ENCODE measurements around the gene PTPRF. TPM values are rescaled to one million over a fixed set of nuclear protein-coding genes. Genes with fewer than 3 reads are reported as not detected.
A peak's percentile ranks its signal among the peaks of the same experiment; 100 is the strongest.

Gene PTPRF
- total and polyA plus RNA-seq, 4 donors, result 41.2 to 241 (median 85.6) TPM

DNA sequence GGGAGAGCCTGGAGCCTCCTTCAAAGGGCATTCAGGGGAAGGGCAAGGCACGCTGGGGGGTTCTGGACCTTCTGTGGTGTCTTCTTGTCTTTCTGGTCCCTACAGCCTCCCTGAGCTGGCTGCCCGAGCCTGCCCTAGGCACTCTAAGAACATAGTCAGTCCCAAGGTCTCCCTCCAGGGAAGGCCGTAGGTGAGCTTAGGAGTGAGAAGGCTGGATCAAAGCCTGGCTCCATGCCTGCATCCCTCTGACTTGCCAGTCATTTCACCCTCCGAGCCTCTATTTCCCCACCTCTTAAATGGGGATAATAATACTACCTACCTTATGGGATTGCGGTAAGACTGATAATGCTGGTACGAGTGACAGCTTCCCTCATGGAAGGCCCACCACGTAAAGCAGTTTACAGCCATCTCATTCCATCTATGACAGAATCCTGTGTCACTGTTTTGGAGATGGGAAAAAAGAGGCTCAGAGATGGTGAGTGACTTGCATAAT, 20.8 kb downstream of the PTPRF start:
- H3K4me3 ChIP-seq (ENCODE audit: low read depth in 1 of 3, low read length in 3 of 3), result no peak overlapping the region
- H3K27ac ChIP-seq (ENCODE audit: low read depth in 1 of 2, low read length in 2 of 2), result peak overlapping the region; percentile 83 to 96
- TF ChIP-seq FOXA1 (IDR thresholded peaks at IDR 0.05) (no peak), EGR1 (IDR thresholded peaks at IDR 0.05; ENCODE audit: low read depth in 2 of 2) (no peak), FOXA2 (IDR thresholded peaks at IDR 0.05) (no peak), HNF4A (conservative IDR thresholded peaks at IDR 0.05) (no peak), ZBTB33 (IDR thresholded peaks at IDR 0.05) (no peak), GABPA (IDR thresholded peaks at IDR 0.05 in 1 of 2, conservative IDR thresholded peaks at IDR 0.05 in 1 of 2) (no peak), MAX (IDR thresholded peaks at IDR 0.05) (no peak), JUND (IDR thresholded peaks at IDR 0.05) (no peak), YY1 (IDR thresholded peaks at IDR 0.05) (no peak), HNF4G (IDR thresholded peaks at IDR 0.05) (no peak), NR2F2 (IDR thresholded peaks at IDR 0.05) (no peak)
- peaks cover 40 to 74% (median 63%) of the 10 kb centered on the region in 4 donors for H3K4me1 ChIP-seq (ENCODE audit: control insufficient read depth in 4 of 4, insufficient read depth in 4 of 4, low read length in 3 of 4)
- no peak for DNase-seq (ENCODE audit: low spot score)
- H3K27me3 ChIP-seq (ENCODE audit: control insufficient read depth in 4 of 4, insufficient read depth in 4 of 4, low read length in 3 of 4), result no peaks in the 10 kb centered on the region
- no peak overlapping the region for H3K9ac ChIP-seq (ENCODE audit: low read depth in 1 of 2, low read length in 2 of 2)
- H3K36me3 ChIP-seq (ENCODE audit: control insufficient read depth in 4 of 4, insufficient read depth in 3 of 4, low read depth in 1 of 4, low read length in 3 of 4), result peaks cover 0 to 17% (median 6%) of the 10 kb centered on the region in 4 donors
- WGBS, result 87% methylated on average over 7 of the region's 7 CpGs
- H3K9me3 ChIP-seq (ENCODE audit: control insufficient read depth in 4 of 4, low read length in 3 of 4), result no peaks in the 10 kb centered on the region

DNA sequence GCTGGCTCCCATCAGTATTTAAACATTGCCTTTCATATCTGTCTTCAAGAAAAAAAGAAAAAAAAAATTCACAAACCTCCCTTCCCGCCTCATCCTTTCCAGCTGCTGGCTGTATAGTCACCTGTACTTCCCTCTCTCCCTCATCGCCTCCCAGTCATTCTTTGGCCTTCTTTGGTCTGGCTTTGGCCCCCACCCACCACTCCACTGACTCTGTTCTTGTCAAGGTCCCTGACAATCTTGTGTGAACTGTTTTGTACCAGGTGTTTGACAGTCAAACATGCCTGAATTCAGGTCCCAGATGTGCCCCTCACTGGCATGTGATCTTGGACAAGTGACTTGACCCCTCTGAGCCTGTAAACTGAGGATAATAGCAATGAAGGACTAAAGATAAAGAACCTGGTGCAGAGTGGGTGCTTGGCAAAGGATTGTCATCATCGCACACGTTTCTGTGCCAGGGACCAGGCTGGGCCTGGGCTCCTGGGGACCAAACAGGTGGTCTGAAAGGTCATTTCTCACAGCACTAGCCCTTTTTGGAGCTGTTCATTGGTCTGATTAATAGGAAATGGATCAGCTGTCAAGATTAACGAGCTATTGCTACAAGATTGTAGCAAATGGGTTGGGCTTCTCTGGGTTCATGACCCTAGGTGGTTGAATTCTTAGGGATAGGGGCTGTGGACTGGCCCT, 21.5 kb downstream of the PTPRF start:
- Histone ChIP-seq H3K27ac (ENCODE audit: low read depth in 1 of 2, low read length in 2 of 2) (peak overlapping the region; percentile 57 to 70), H3K27me3 (ENCODE audit: control insufficient read depth in 4 of 4, insufficient read depth in 4 of 4, low read length in 3 of 4) (no peaks in the 10 kb centered on the region), H3K36me3 (ENCODE audit: control insufficient read depth in 4 of 4, insufficient read depth in 3 of 4, low read depth in 1 of 4, low read length in 3 of 4) (peaks cover 2 to 22% (median 6%) of the 10 kb centered on the region in 4 donors), H3K4me3 (ENCODE audit: low read depth in 1 of 3, low read length in 3 of 3) (no peak overlapping the region), H3K9ac (ENCODE audit: low read depth in 1 of 2, low read length in 2 of 2) (peak overlapping the region in 1 of 2 donors; percentile 9), H3K4me1 (ENCODE audit: control insufficient read depth in 4 of 4, insufficient read depth in 4 of 4, low read length in 3 of 4) (peaks cover 36 to 67% (median 55%) of the 10 kb centered on the region in 4 donors), H3K9me3 (ENCODE audit: control insufficient read depth in 4 of 4, low read length in 3 of 4) (no peaks in the 10 kb centered on the region)
- no peak for DNase-seq (ENCODE audit: low spot score)
- WGBS, result 59% methylated on average over 5 of the region's 5 CpGs
- no peak for TF ChIP-seq YY1 (IDR thresholded peaks at IDR 0.05)
- no peak for TF ChIP-seq HNF4A (conservative IDR thresholded peaks at IDR 0.05)
- TF ChIP-seq ZBTB33 (IDR thresholded peaks at IDR 0.05), result no peak

DNA sequence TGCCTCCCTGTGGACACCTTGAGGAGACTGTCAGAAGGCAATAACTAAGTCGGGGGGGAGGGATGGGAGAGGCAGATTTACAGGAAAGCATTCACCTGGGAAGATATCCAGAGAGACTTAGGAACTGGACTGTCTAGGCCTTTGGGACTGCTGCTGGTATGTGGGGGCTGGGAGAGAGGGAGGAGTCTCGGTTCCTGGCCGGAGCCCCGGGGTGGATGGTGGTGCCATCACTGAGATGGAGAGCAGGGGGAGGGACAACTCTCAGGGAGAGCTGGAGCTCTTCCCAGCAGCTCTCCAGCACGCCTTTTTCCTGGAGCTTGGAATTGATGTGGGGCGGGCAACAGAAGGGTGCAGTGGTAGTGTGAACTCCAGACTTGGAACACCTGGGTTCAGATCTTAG, 22.1 kb downstream of the PTPRF start:
- Histone ChIP-seq H3K27ac (ENCODE audit: low read depth in 1 of 2, low read length in 2 of 2) (peak overlapping the region; percentile 57 to 70), H3K36me3 (ENCODE audit: control insufficient read depth in 4 of 4, insufficient read depth in 3 of 4, low read depth in 1 of 4, low read length in 3 of 4) (peaks cover 2 to 22% (median 6%) of the 10 kb centered on the region in 4 donors), H3K4me3 (ENCODE audit: low read depth in 1 of 3, low read length in 3 of 3) (no peak overlapping the region), H3K9ac (ENCODE audit: low read depth in 1 of 2, low read length in 2 of 2) (peak overlapping the region in 1 of 2 donors; percentile 33), H3K9me3 (ENCODE audit: control insufficient read depth in 4 of 4, low read length in 3 of 4) (no peaks in the 10 kb centered on the region), H3K27me3 (ENCODE audit: control insufficient read depth in 4 of 4, insufficient read depth in 4 of 4, low read length in 3 of 4) (no peaks in the 10 kb centered on the region), H3K4me1 (ENCODE audit: control insufficient read depth in 4 of 4, insufficient read depth in 4 of 4, low read length in 3 of 4) (peaks cover 32 to 61% (median 49%) of the 10 kb centered on the region in 4 donors)
- 23% methylated on average over 6 of the region's 6 CpGs for WGBS
- no peak for DNase-seq (ENCODE audit: low spot score)
- TF ChIP-seq YY1 (IDR thresholded peaks at IDR 0.05) (peak; percentile 84), TAF1 (conservative IDR thresholded peaks at IDR 0.05) (no peak), JUND (IDR thresholded peaks at IDR 0.05) (peak in 1 of 2 donors; percentile 88), REST (IDR thresholded peaks at IDR 0.05) (peak; percentile 91), FOXA2 (IDR thresholded peaks at IDR 0.05) (peak; percentile 33), RXRA (IDR thresholded peaks at IDR 0.05) (peak; percentile 89 to 98), SP1 (IDR thresholded peaks at IDR 0.05) (peak; percentile 75), ZBTB33 (IDR thresholded peaks at IDR 0.05) (no peak), GABPA (IDR thresholded peaks at IDR 0.05 in 1 of 2, conservative IDR thresholded peaks at IDR 0.05 in 1 of 2) (no peak)
- TF ChIP-seq, protein P1, sequence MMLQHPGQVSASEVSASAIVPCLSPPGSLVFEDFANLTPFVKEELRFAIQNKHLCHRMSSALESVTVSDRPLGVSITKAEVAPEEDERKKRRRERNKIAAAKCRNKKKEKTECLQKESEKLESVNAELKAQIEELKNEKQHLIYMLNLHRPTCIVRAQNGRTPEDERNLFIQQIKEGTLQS (IDR thresholded peaks at IDR 0.05), result no peak
